Smooth muscle cell (in vitro differentiated cells): ENCODE results near the gene SDCCAG8. TPM values are rescaled to one million over a fixed set of nuclear protein-coding genes. Genes with fewer than 3 reads are reported as not detected.

Experiments
- DNase-seq: peaks from one replicate; lab custom pipeline; 2025; ENCODE audit not compliant: unreplicated experiment; lab: John Stamatoyannopoulos, UW
- H2AFZ ChIP-seq: fragments of 200-600 bp; sonication (generic); 2 replicates; pipeline ENCODE4 v1.6.0; 2016; ENCODE audit warnings: antibody characterized with exemption, low read depth, mild to moderate bottlenecking
- H3F3A ChIP-seq: fragments of 200-600 bp; sonication (generic); 2 replicates; pipeline ENCODE4 v1.6.0; 2017; ENCODE audit warnings: antibody characterized with exemption, low read depth
- H3K27ac ChIP-seq: fragments of 200-600 bp; sonication (generic); 2 replicates; pipeline ENCODE4 v1.5.1; 2016; ENCODE audit warnings: low read depth, mild to moderate bottlenecking
- H3K27me3 ChIP-seq: fragments of 200-600 bp; sonication (generic); 2 replicates; pipeline ENCODE4 v1.6.1; 2016; ENCODE audit warnings: low read depth, mild to moderate bottlenecking
- H3K36me3 ChIP-seq: fragments of 200-600 bp; sonication (generic); 2 replicates; pipeline ENCODE4 v1.5.1; 2016; ENCODE audit warnings: low read depth
- H3K4me1 ChIP-seq: fragments of 200-600 bp; sonication (generic); 2 replicates; pipeline ENCODE4 v1.5.1; 2016; ENCODE audit warnings: low read depth
- H3K4me2 ChIP-seq: fragments of 200-600 bp; sonication (generic); 2 replicates; pipeline ENCODE4 v1.6.0; 2016; ENCODE audit warnings: mild to moderate bottlenecking
- H3K4me3 ChIP-seq: fragments of 200-600 bp; sonication (generic); 2 replicates; pipeline ENCODE4 v1.5.1; 2016; ENCODE audit warnings: mild to moderate bottlenecking
- H3K79me2 ChIP-seq: fragments of 200-600 bp; sonication (generic); 2 replicates; pipeline ENCODE4 v1.6.0; 2016; ENCODE audit warnings: low read depth, mild to moderate bottlenecking
- H3K9ac ChIP-seq: fragments of 200-600 bp; sonication (generic); 2 replicates; pipeline ENCODE4 v1.6.0; 2016; ENCODE audit warnings: low read depth
- H3K9me3 ChIP-seq: fragments of 200-600 bp; sonication (generic); replicated peaks from 2 replicates; pipeline ENCODE4 v1.5.1; 2016; ENCODE audit warnings: low read depth
- H4K20me1 ChIP-seq: fragments of 200-600 bp; sonication (generic); 2 replicates; pipeline ENCODE4 v1.6.0; 2016; ENCODE audit warnings: low read depth
- WGBS: methylation state at CpG from one replicate; pipeline ENCODE4 v1.1.7; 2016; ENCODE audit warnings: low lambda C conversion rate; 5-methylcytosine and 5-hydroxymethylcytosine counted together
- polyA plus RNA-seq: library from polyadenylated mRNA; unstranded; fragments of >200 nt; fragmentation: Nextera tagmentation; extraction: Ambion mirVana; gene quantifications from 2 replicates; pipeline ENCODE4 v1.2.1, GENCODE V29; 2016
- total RNA-seq: library from RNA; depleted of rRNA; stranded (reverse); fragments of >200 nt; gene quantifications from 2 replicates; pipeline ENCODE4 v1.2.3, GENCODE V29; 2014
- TF ChIP-seq, protein P1 (sequence below): fragments of 200-600 bp; sonication (generic); IDR thresholded peaks from 2 replicates; pipeline ENCODE4 v1.5.1; 2017; ENCODE audit warnings: borderline replicate concordance, mild to moderate bottlenecking, antibody characterized with exemption; ENCODE audit not compliant: insufficient read depth, poor library complexity, severe bottlenecking

SDCCAG8 gene
- total and polyA plus RNA-seq, 2 experiments from 2014 or later: 30.9 to 33.4 TPM

DNA sequence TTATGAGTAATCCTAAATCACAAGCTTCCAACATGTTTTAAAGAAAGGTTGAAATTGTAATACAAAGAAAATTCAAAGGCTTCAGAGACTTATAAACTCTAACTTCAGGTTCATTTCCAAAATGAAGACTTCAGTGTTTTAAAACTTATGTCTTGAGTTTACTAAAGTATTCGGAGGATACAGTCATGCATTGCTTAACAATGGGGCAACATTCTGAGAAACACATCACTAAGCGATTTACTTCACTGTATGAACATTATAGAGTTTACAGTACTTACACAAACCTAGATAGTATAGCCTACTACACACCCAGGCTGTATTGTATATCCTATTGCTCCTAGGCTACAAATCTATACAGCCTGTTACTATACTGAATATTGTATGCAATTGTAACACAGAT lies 39.1 kb upstream of the SDCCAG8 start:
- peaks cover 85% of the 10 kb centered on the region for H3K79me2 ChIP-seq
- H3K36me3 ChIP-seq: peaks cover 6% of the 10 kb centered on the region
- no peak for DNase-seq
- WGBS: 94% methylated on average over 2 of the region's 2 CpGs
- no peak overlapping the region for H3K9ac ChIP-seq
- no peak overlapping the region for H2AFZ ChIP-seq
- H3K4me3 ChIP-seq: no peak overlapping the region
- no peak overlapping the region for H3K4me2 ChIP-seq
- H3F3A ChIP-seq: peaks cover 32% of the 10 kb centered on the region
- peaks cover 68% of the 10 kb centered on the region for H4K20me1 ChIP-seq
- peaks cover 3% of the 10 kb centered on the region for H3K4me1 ChIP-seq
- H3K9me3 ChIP-seq: no peaks in the 10 kb centered on the region
- no peak overlapping the region for H3K27ac ChIP-seq
- TF ChIP-seq, protein P1, sequence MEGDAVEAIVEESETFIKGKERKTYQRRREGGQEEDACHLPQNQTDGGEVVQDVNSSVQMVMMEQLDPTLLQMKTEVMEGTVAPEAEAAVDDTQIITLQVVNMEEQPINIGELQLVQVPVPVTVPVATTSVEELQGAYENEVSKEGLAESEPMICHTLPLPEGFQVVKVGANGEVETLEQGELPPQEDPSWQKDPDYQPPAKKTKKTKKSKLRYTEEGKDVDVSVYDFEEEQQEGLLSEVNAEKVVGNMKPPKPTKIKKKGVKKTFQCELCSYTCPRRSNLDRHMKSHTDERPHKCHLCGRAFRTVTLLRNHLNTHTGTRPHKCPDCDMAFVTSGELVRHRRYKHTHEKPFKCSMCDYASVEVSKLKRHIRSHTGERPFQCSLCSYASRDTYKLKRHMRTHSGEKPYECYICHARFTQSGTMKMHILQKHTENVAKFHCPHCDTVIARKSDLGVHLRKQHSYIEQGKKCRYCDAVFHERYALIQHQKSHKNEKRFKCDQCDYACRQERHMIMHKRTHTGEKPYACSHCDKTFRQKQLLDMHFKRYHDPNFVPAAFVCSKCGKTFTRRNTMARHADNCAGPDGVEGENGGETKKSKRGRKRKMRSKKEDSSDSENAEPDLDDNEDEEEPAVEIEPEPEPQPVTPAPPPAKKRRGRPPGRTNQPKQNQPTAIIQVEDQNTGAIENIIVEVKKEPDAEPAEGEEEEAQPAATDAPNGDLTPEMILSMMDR: no peak
- H3K27me3 ChIP-seq: no peaks in the 10 kb centered on the region

DNA sequence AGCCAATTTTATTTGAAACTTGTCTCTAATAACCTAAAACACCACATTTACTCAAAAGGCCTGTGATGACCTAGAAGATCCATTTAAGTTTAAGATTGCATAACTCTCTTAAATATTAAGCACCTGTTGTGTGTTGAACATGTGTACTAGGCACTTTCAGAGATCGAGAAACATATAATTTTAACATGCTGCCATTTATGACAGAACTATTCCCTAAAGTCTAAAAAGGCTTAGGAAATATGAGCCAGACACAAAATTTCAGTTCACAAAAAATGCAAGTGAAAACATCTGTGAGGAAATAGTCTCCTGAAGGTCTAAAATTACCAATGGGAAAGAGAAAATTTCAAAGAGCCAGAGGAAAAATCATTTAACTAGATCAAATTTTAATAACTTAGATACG lies 38.5 kb upstream of the SDCCAG8 start:
- peaks cover 36% of the 10 kb centered on the region for H3F3A ChIP-seq
- peaks cover 6% of the 10 kb centered on the region for H3K36me3 ChIP-seq
- H3K4me3 ChIP-seq: no peak overlapping the region
- no peak for DNase-seq
- H3K9me3 ChIP-seq: no peaks in the 10 kb centered on the region
- no peak overlapping the region for H2AFZ ChIP-seq
- WGBS: 91% methylated on average over 2 of the region's 2 CpGs
- TF ChIP-seq, protein P1: no peak
- H3K27ac ChIP-seq: peak overlapping the region; percentile 10
- no peak overlapping the region for H3K9ac ChIP-seq
- peaks cover 87% of the 10 kb centered on the region for H3K79me2 ChIP-seq
- no peak overlapping the region for H3K4me2 ChIP-seq
- peaks cover 4% of the 10 kb centered on the region for H3K4me1 ChIP-seq
- H4K20me1 ChIP-seq: peaks cover 66% of the 10 kb centered on the region
- H3K27me3 ChIP-seq: no peaks in the 10 kb centered on the region

GRCh38 chr1:243218059-243218458 lies 37.8 kb upstream of the SDCCAG8 start:
- Histone ChIP-seq H2AFZ (no peak overlapping the region), H3K27ac (no peak overlapping the region), H3K4me3 (no peak overlapping the region), H3K4me1 (peaks cover 8% of the 10 kb centered on the region), H3K9me3 (no peaks in the 10 kb centered on the region), H3K9ac (no peak overlapping the region), H3K27me3 (no peaks in the 10 kb centered on the region), H3F3A (peaks cover 43% of the 10 kb centered on the region), H3K79me2 (peaks cover 87% of the 10 kb centered on the region), H4K20me1 (peaks cover 63% of the 10 kb centered on the region), H3K4me2 (no peak overlapping the region), H3K36me3 (peaks cover 6% of the 10 kb centered on the region)
- DNase-seq: no peak
- TF ChIP-seq, protein P1: no peak

GRCh38 chr1:243227622-243228021 lies 28.2 kb upstream of the SDCCAG8 start:
- Histone ChIP-seq H2AFZ (no peak overlapping the region), H3K27ac (no peak overlapping the region), H3K4me3 (no peak overlapping the region), H3F3A (peaks cover 15% of the 10 kb centered on the region), H3K4me1 (peaks cover 1% of the 10 kb centered on the region), H3K79me2 (peaks cover 100% of the 10 kb centered on the region), H3K27me3 (no peaks in the 10 kb centered on the region), H3K9ac (no peak overlapping the region), H3K9me3 (peaks cover 20% of the 10 kb centered on the region), H4K20me1 (peaks cover 66% of the 10 kb centered on the region), H3K4me2 (no peak overlapping the region), H3K36me3 (peaks cover 29% of the 10 kb centered on the region)
- TF ChIP-seq, protein P1: no peak
- DNase-seq: no peak
- 93% methylated on average over 2 of the region's 2 CpGs for WGBS
